ENCODE results near the gene CAMK1D.
"Not testable (repeated sequence)": the region's sequence is repeated elsewhere in the genome, so short reads cannot be mapped to it uniquely, and the experiment has no call there.

The CAMK1D gene

DNA sequence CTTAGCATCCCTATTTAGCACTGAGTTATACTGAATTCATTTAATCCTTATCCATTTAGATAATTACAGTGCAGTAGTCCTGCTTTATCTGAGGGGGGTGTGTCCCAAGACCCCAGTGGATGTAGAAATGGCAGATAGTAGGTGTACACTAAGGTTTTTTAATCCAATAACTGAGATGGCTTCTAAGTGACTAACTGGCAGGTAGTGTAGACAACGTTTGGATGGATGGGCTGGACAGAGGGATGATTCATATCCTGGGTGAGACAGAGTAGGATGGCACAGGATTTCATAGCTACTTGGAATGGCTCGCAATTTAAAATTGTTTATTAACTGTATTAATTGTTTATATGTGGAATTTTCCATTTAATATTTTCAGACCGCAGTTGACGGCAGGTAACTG is 356.6 kb downstream of the CAMK1D start:
- DNase-seq = no peak

DNA sequence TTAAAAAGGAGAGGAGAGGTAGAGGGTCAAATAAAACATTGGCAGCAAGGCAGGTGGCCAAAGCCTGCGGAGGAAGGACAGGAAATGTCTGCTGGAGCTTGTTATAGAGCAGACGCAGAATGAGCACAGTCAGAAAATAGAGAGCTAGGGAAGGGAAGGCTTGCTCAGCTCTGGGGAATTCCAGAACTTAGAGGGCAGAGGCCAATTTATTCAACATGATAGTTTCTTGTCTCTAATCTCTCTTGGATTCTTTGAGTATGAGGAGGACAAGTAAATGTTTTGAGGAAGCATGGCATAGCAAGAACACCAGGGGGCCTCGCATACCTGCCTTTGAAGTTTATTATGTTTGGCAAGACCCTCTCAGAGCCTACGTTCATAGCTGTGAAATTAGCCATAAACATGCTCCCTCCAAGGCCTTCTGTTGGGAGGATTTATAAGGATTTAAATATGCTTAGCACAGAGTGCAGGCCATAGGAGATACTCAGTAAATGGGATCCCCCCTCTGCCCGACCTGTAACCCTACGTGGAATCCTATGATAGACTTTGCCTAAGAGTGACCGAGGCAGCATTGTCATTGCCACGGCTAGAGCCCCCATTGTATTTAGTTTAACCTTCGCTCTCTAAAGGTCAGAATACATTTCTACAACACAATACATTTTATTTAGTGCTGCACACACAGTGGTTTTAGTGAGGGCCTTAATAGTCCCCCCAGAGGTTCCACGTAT is 358.3 kb downstream of the CAMK1D start:
- DNase-seq = peak; percentile 63

DNA sequence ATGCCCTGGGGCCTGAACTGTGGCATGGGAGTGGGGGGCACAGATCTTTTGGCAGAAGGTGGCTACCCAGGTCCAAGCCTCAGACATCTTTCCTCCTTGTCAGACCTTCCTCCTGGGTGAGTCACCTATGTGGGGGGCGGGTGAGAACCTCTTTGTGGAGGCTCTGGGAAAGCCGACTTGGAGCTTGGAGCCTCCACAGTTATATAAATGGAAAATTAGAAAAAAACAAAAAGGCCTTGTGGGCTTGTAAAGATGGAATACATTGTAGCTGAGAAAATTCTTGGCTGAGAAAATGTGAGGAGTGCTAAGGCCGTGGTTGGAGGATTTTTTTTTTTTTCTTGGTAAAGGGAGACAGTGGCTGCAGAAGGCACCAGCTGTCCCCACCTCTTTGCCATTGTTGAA is 359.7 kb downstream of the CAMK1D start:
- DNase-seq = no peak

DNA sequence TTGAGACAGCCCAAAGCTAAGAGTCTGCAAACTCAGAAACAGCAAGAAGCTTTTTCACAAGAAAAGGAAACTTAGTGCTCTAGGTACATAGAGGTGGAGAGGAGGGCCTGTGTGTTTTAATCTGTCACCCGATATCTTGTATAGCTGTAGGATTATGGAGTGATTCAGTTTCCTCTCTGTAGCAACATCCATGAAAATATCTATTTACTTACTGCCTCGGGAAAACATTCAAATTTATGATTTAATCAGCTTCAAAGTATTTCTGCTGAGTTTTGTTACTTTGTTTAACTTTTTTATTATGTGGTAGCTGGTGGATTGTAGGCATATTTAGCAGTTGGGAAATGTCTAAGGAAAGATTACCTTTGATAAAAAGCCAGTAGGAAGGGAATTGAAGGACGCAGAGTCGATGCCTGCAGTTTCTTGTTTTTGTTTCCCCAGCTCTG is 360.2 kb downstream of the CAMK1D start:
- peak; percentile 62 for DNase-seq

DNA sequence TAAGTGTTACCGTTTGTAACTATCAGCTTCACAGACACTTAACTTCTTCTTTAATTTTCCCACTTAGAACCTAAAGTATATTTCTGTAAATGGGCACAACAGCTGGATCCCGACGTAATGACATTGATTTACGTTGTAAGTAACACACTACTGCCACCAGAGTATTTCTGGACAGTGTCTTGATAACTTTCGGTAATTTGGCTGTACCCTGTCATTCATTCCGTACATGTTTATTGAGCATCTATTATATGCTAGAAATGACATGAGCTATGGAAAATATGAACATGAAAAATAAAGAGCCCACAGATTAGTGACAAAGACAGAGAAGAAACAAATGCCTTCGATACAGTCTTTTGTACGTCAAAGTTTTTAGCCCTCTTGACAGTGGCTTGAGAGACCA is 360.8 kb downstream of the CAMK1D start:
- DNase-seq = no peak

DNA sequence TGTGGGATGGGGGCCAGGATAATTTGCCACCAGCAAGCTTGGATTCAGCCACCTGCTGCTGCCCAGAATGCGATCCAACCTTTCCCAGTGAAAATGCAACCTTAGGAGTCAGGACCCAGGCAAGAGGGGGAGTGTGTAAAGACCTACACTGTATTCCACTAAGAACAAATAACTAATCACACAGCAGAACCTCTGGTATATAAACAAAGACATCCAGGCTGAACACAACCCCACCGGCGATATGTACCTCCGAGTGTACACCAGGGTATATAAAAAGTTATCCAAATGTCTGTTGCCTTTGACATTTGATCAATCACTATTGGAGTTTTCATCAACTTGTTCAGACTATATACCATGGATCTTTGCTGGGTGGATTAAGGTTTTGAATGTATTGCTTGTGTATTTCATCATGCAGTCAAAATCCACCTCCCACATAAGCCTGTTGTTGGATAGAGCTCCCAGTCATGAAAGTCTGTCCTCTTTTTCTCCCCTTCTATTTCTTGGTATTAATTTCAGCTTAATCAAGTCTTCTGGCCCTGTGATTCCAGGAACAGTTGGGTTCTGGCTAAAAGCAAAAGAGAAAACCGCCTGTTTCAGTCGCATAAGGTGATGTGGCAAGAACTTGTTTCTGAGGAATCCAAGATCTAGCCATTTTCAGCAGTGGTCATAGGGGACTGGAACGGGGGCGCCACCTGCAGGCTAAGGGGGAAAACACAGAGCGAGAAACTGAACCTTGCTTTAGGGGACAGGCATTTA is 361.4 kb downstream of the CAMK1D start:
- peak; percentile 91 for DNase-seq

DNA sequence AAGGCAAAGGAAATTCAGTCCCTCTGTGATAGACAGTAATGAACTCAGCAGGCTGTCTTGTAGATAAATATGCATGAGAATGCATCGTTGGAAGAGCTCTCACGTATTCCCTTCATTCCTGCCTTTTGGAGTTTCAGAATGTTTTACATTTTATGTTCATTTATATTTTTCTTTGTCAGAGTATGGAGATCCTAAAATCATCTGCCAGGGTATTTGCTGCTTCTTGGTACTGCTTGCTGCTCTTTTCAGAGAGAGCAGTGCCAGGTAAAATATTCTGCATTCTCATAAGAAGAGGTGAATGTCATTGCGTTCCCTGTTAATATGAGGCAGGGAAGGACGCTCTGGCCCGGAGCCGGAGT is 362.0 kb downstream of the CAMK1D start:
- no peak for DNase-seq

DNA sequence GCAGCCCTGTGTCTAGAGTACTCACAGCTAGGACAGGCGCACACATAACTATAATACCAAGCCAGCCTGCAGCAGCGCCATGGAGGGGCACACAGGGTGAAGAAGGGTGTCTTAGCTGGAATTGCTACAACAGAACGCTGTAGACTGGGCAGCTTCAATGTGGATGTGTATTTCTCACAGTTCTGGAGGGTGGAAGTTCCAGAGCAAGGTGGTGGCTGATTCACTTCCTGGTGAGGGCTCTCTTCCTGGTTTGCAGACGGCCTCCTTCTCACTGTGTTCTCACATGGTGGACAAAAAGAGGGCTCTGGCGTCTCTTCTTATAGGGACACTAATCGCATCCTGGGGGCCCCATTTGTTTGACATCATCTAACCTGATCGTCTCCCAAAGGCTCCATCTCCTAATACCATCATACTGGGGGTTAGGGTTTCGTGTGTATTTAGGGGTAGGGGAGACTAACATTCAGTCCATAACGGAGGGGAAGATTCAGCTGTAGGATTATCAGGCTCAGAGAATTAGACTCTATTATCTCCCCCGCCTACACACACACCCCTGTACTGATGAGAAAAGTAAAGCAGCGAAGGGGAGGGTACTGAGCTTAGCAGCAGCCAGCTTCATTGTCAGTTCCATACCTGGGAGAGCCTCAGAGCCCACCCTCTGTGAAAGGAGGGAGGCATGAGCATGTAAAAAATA is 363.1 kb downstream of the CAMK1D start:
- no peak for DNase-seq

DNA sequence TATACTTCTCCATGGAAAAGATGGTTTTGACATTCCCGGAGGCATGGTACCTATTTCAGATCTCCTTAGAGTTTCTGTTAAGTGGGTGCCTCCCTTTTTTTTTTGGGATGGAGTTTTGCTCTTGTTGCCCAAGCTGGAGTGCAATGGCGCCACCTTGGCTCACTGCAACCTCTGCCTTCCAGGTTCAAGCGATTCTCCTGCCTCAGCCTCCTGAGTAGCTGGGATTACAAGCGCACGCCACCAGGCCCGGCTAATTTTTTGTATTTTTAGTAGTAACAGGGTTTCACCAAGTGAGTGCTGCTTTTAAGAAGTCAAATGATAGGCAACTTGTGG is 363.6 kb downstream of the CAMK1D start:
- DNase-seq = not testable (repeated sequence)

DNA sequence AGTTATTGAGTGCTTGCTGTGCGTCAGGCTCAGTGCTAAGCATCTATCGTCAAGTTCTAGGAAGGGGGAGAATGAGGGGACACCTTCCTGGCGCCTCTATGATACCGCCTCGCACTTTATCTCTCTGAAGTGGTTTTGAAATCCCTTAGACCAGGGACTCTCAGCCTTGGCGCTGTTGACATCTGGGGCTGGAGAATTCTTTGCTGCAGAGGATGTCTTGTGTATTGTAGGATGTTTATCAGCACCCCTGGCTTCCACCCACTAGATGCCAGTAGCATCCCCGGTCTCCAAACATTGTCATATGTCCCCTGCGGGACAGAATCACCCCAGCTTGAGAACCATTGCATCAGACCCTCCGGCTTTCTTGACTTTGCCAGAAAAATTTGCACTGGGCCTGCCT is 366.7 kb downstream of the CAMK1D start:
- no peak for DNase-seq

DNA sequence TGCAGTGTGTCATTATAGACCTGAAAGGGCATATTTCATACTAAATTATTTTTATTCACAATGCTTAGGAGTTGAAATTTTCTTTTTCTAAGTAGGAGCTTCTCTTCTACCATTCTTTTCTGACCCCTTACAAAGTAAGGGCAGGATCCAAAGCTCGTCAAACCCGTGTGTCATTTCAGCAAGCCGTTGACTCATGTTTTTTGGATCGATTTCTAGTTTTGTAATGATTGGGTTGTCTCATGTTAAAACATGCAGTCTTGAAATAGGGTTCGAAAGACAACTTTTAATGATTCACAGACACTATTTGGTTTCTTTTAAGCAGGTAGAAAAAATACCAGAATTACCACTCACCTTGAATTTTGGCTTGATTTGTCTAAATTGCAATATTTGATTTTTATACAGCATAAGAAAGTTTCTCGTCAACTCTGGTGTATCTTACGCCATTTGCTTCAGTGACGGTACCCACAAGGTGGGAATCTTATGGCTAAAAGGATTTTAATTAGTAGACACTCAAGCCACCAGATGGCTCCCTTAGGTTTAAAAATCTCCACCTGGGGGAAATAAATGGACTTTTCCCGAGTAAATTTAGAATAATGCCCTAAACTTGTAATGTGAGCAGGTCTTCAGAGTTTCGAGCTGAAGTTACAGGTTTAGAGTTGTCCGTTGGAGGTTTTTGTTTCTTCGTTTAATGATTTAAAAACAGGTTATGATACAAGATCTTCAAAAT is 368.8 kb downstream of the CAMK1D start:
- no peak for DNase-seq

DNA sequence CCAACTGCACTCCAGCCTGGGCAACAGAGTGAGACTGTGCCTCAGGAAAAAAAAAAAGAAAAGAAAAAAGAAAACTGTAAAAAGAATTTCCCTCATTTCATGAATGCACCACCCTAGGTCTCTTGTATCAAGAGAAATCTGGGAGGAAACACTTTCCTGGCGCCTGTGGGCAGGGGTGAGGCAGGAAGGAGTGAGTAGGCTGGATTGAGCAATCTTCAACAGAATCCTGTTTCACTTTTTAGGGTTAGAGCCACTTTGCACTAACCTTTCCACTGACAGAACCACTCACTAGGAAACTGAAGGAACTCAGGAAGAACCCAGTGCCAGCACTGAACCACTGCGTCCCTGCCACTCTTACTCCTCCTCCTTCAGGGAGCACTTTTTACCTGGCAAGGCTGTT is 370.0 kb downstream of the CAMK1D start:
- no peak for DNase-seq

DNA sequence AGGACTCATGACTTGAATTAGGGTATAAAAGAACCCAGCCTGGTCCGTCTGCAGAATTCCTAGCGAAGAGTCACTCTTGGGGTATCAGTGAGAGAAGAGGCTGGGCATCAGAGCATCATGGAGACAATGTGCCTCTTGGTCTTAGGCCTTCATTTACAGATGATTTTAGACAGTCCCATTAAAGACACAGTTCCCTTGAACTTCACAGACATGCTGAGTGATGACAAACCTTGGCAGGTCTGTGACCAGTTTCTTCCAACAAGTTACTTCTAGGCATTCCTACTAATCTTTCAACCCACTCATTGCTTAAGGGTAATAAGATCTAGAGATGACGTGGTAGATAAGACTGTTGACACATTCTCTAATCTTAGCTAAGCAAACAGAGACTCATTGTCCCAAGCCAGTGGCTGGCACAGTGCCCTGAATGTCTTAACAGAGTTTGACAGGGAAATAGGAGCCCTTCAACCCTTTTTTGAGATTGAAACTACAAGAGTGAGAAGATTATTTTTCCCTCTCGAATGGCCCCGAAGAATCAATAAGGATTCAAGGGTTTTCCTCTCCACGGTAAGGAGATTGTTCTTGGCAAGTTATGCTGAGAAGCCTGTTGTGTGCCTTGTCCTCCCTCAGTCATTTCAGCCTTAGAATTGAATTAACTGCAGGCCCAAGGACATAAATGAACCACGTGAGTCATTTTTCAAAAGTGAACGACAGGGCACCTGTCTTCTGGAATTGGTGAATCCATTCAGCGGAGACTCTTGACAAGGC is 371.1 kb downstream of the CAMK1D start:
- DNase-seq = peak; percentile 74

DNA sequence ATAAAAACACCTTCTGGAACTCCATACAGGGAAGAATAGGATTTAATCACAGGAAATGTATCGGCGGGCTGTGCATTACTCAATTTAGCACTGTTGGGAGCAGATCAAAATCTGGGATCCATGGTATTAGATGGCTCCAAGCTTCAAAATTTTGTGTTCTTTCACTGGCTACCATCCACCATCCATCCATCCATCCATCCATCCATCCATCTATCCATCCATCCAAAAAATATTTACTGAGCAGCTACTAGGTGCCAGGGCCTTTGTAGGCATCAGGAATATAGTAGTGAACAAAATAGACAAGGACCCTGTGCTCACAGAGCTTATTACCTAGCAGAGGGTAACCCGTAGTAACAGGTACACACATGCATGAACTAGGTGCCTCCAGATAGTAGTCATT is 372.0 kb downstream of the CAMK1D start:
- no peak for DNase-seq

DNA sequence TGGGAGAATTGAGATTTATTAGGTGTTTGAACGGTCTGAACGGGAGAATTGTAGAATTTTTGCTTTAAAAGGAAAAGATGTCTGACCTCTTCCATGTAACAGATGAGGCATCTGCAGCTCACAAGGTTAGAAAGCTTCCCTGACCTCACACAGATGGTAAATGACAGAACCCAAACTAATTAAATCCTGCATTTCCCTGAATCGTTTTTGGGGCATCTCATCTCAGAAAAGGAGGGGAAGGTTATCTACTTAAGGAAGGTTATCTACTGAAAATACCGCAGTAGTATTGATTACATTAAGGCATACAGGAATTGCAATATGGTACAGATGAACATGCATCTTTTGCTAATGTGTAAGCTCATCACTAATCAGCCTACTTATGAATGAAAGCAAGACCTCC is 373.9 kb downstream of the CAMK1D start:
- no peak for DNase-seq

DNA sequence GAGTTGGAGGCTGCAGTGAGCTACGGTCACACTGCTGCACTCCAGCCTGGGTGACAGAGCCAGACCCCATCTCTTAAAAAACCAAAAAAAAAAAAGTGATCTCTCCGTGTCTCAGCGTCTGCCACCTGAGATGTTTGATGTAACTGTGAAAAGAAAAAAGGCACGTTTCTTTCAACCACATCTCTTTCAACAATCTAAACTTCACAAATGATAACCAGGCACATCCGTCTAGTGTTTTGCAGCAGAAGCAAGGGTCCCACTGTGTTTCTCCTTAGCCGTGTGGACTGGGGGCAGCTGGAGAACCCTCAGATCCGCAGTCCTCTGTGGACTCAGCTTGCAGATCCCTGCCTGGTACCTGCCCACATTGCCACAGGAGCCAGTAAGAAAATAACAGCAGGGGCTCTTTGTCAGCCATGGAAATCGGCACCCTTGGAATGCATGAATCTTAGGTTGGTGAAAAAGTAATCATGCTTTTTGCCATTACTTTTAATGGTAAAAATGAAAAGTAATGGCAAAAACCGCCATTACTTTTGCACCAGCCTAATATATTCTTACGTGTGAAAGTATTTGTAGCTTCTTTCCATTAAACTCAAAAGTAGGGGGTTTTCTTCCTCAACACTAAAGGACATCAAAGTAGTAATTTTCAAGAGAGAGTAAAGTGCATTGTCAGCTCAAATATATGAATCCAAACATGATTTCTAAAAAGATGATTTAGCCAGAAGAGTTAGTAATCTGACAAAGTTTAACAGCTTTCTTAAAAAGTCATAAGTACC is 375.6 kb downstream of the CAMK1D start:
- no peak for DNase-seq

DNA sequence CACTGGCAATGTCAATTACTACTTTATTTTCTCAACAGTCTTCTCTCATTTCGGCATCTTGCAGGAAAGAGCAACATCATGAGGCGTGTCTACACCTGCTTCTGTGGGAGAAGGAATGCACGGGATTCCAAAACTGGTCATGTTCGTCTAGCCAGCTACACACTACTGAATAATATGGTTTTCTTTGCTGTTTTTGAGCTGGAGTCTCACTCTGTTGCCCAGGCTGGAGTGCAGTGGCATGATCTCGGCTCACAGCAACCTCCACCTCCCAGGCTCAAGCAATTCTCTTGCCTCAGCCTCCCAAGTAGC is 376.2 kb downstream of the CAMK1D start:
- DNase-seq = not testable (repeated sequence)

DNA sequence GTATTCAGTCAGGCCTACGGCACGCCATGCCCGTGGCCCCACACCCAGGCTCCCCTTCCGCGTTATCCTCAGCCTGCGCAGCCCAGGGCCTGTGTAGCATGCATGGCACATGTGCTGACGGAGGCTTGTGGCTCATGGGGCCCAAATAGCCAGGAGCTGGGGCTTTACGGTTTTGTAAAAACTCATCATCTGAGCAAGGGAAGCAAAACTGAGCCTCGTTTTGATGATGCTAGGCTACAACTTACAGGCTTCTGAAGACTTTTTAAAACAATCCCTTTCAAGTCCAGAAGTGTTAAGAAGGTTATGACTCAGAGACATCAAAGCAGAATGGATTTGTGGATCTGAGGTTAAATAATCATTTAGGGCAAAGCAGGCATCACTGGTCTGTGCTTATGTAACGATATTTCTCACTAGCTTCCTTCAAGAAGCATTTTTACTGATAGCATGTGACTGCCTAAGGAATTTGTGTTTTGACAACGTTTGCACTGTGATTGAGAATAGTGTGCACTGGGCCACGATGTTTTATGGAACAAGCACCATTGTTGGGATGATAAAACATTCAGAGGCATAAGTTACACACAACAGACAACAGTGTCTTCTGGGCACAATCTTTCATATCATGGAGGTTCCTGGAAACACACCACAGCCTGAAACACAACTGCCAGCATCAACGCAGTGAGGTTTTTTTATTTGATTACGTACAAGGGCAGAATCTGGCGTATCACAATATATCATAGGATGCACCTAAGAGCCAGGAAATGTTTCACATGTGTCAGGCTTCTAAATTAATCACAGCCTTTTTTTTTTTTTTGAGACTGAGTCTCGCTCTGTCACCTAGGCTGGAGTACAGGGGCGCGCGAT is 377.9 kb downstream of the CAMK1D start:
- DNase-seq = no peak

DNA sequence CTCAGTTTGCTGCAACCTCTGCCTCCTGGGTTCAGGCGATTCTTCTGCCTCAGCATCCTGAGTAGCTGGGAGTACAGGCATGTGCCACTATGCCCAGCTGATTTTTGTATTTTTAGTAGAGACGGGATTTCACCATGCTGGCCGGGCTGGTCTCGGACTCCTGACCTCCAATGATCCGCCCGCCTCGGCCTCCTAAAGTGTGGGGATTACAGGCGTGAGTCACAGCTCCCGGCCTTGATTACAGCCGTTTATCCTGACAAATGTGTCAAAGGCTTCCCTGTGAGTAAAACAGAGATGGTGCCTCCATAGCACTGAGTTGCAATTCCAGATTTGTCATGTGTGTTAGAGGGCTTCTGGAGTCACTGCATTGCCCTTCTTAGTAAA is 378.5 kb downstream of the CAMK1D start:
- DNase-seq = no peak

DNA sequence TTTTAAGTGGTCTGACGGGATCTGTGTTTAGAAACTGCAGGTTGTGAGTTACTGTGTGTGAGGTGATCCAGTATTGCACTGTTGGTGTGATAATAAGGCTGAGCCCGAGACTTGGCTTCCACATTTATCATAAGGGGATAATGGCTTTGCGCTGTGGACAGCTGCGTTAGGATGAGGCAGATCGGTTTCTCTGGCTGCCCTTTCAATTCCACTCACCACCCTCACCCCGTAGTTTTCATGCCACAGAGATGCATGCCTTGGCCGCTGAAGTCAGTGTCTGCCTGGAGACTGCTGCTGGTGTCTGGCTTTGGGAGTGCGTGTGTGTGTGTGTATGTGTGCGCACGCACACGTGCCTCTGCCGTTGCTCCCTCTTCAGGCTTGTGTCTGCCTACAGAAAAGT is 379.1 kb downstream of the CAMK1D start:
- no peak for DNase-seq

DNA sequence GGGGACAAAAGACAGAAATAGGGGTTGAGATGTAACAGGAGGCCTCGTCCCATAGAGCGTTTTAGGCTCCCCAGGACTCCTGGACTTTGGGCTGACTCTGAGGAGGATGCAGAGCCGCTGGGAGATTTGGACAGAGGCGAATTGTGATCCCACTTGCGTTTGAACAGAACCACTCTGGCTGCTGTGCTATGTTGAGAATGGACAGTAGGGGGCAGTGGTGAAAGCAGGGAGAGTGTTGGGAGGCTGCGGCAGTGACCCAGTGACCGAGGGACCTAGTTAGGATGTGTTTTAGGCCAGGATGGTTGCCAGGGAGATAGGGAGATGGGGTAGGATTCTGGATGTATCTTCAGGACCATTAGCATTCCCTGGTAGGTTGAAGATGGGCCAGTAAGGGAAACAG is 380.5 kb downstream of the CAMK1D start:
- no peak for DNase-seq

Measured in NCI-H510A treated with DMSO at 0.1 percent for 48 hours (cell line).